H7 (cell line): ENCODE data around the gene HLF. TPM values are rescaled to one million over a fixed set of nuclear protein-coding genes. Genes with fewer than 3 reads are reported as not detected.

Experiments
- DNase-seq: peaks from one replicate; pipeline ENCODE4 v3.0.0; 2012
- H3K27me3 ChIP-seq: 2 replicates; pipeline ENCODE4 v1.6.0; 2011; ENCODE audit warnings: mild to moderate bottlenecking, low read length; ENCODE audit not compliant: control insufficient read depth, insufficient read depth
- H3K36me3 ChIP-seq: replicated peaks from 2 replicates; pipeline ENCODE4 v1.5.1; 2011; ENCODE audit warnings: low read length; ENCODE audit not compliant: control insufficient read depth, insufficient read depth
- H3K4me3 ChIP-seq: 2 replicates; pipeline ENCODE4 v1.5.1; 2011; ENCODE audit warnings: low read depth, mild to moderate bottlenecking, control low read depth, low read length, moderate library complexity; ENCODE audit not compliant: insufficient read depth
- total RNA-seq: library from RNA; depleted of rRNA; stranded (reverse); fragments of >200 nt; shearing (Covaris generic); gene quantifications from 2 replicates; pipeline ENCODE4 v1.2.3, GENCODE V29; 2014

HLF gene
- total RNA-seq, 1 experiment from 2014 or later, result 0.55 TPM

GRCh38 chr17:55265311-55266021 is 706 bp downstream of the HLF start:
- H3K27me3 ChIP-seq, result peaks cover 67% of the 10 kb centered on the region
- peak; percentile 75 for DNase-seq
- H3K4me3 ChIP-seq, result peak overlapping the region; percentile 35
- H3K36me3 ChIP-seq, result no peaks in the 10 kb centered on the region

GRCh38 chr17:55266051-55266957 is 1.5 kb downstream of the HLF start:
- peaks cover 67% of the 10 kb centered on the region for H3K27me3 ChIP-seq
- peak overlapping the region; percentile 35; the same call in 1 of the 2 replicates for H3K4me3 ChIP-seq
- no peaks in the 10 kb centered on the region for H3K36me3 ChIP-seq
- DNase-seq, result peak; percentile 72

- H3K27me3 ChIP-seq, result peaks cover 65% of the 10 kb centered on the region
- H3K36me3 ChIP-seq, result no peaks in the 10 kb centered on the region
- no peak for DNase-seq
- H3K4me3 ChIP-seq, result no peak overlapping the region
These were observed 2.4 kb downstream of the HLF start for GRCh38 chr17:55266958-55267688.

GRCh38 chr17:55267777-55268648 is 3.3 kb downstream of the HLF start:
- H3K27me3 ChIP-seq, result peaks cover 56% of the 10 kb centered on the region

GRCh38 chr17:55268649-55269480 is 4.1 kb downstream of the HLF start:
- DNase-seq, result no peak
- H3K27me3 ChIP-seq, result peaks cover 48% of the 10 kb centered on the region
- H3K36me3 ChIP-seq, result no peaks in the 10 kb centered on the region
- no peak overlapping the region for H3K4me3 ChIP-seq

More at GRCh38 chr17:55267777-55268648, 3.3 kb downstream of the HLF start:
- no peak for DNase-seq
- no peak overlapping the region for H3K4me3 ChIP-seq
- no peaks in the 10 kb centered on the region for H3K36me3 ChIP-seq

- H3K27me3 ChIP-seq, result peaks cover 40% of the 10 kb centered on the region
- H3K36me3 ChIP-seq, result no peaks in the 10 kb centered on the region
- no peak for DNase-seq
- no peak overlapping the region for H3K4me3 ChIP-seq
These were observed 5.1 kb downstream of the HLF start for GRCh38 chr17:55269894-55270293.

GRCh38 chr17:55271223-55271571 is 6.4 kb downstream of the HLF start:
- peaks cover 27% of the 10 kb centered on the region for H3K27me3 ChIP-seq
- H3K4me3 ChIP-seq, result no peak overlapping the region
- H3K36me3 ChIP-seq, result no peaks in the 10 kb centered on the region
- no peak for DNase-seq

- no peaks in the 10 kb centered on the region for H3K36me3 ChIP-seq
- H3K27me3 ChIP-seq, result peaks cover 17% of the 10 kb centered on the region
- no peak overlapping the region for H3K4me3 ChIP-seq
- no peak for DNase-seq
These were observed 7.4 kb downstream of the HLF start for GRCh38 chr17:55271958-55272710.

GRCh38 chr17:55272711-55273578 is 8.2 kb downstream of the HLF start:
- H3K36me3 ChIP-seq, result no peaks in the 10 kb centered on the region

GRCh38 chr17:55273579-55274354 is 9.0 kb downstream of the HLF start:
- H3K4me3 ChIP-seq, result no peak overlapping the region
- peaks cover 7% of the 10 kb centered on the region for H3K27me3 ChIP-seq
- no peaks in the 10 kb centered on the region for H3K36me3 ChIP-seq
- no peak for DNase-seq

More at GRCh38 chr17:55272711-55273578, 8.2 kb downstream of the HLF start:
- Histone ChIP-seq H3K4me3 (no peak overlapping the region), H3K27me3 (peaks cover 10% of the 10 kb centered on the region)
- DNase-seq, result no peak
